SK-N-MC (cell line): Measurements from ENCODE around the gene GSTCD.

Source experiments
- EZH2 ChIP-seq: fragments of 200-600 bp; sonication (generic); IDR thresholded peaks from one replicate; pipeline ENCODE4 v1.6.1; 2017; ENCODE audit warnings: antibody characterized with exemption
- FOXP2 ChIP-seq: optimal IDR thresholded peaks from 2 replicates; pipeline ENCODE3; 2011; ENCODE audit warnings: mild to moderate bottlenecking, moderate library complexity; ENCODE audit not compliant: insufficient read depth; ENCODE audit errors: extremely low read length, control extremely low read depth
- POLR2AphosphoS5 ChIP-seq: IDR thresholded peaks from 2 replicates; pipeline ENCODE4 v1.6.1; 2012; ENCODE audit warnings: mild to moderate bottlenecking, low read depth, low read length, borderline replicate concordance

DNA sequence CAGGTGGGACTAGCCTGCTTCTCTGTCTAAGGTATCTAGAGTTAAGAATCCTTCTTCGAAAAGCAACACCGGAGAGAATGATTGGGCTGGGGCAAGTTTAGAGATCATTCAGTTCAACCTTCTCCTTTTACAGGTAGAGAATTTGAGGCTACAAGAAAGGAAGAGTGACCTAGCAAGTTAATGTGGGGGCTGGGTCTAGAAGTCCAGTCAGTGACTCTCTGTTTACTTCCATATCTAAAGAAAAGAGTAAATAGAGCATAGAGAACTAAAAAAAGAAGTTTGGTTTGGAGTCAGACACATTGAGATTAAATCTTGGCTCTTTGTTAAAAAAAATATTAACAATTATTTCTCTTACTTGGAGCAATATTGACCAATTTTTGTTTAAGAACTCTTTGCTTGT, 122.6 kb downstream of the GSTCD start:
- TF ChIP-seq POLR2AphosphoS5, result no peak
- no peak for TF ChIP-seq EZH2
- no peak for TF ChIP-seq FOXP2
